ENCODE results near the gene RPL10A. TPM values are rescaled to one million over a fixed set of nuclear protein-coding genes. Genes with fewer than 3 reads are reported as not detected.

RPL10A gene
- polyA plus RNA-seq, 1 of the 3 experiments (the other 2 are of a cell fraction), result 3,548 TPM

DNA sequence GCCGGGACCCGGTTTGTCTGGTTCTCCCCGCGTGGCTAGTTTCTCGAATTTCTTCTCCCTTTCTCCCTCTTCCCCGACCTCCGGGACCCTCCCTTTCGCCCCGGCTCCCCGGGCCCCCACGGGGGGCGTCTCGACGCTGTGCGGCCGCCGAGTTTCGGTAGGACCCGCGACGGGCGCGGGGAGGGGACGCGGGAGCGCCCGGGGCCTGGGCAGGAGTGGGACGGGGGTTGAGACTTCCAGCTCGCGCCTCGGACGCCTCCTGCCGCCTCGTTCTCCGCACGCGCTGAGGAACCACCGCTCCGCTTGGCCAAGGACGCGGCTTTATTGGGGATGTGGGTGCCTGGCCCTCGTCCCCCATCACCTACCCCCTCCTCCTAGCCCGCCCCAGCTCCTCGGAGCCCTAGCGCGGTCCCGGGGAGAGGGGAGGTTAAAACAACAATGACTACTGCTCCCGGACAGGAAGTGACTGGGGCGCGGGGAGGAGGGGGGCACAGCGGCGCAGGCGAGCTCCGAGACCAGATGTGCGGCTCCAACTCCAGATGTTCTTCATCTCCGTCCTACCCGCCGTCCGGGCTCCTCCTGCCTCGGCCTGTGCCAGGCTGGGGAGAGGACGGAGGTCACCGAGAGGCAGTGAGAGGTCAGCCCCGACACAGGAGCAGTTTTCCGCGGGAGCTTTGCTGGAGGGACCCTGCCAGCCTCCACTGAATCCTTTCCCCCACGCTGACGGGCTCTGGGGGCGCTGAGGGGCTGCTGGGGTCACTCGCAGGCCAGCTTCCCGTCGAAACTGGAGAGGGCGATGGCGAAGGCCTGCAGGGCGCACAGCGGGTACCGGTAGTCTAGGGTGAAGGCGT, 29.6 kb downstream of the RPL10A start (continued):
- TF ChIP-seq, protein P1, sequence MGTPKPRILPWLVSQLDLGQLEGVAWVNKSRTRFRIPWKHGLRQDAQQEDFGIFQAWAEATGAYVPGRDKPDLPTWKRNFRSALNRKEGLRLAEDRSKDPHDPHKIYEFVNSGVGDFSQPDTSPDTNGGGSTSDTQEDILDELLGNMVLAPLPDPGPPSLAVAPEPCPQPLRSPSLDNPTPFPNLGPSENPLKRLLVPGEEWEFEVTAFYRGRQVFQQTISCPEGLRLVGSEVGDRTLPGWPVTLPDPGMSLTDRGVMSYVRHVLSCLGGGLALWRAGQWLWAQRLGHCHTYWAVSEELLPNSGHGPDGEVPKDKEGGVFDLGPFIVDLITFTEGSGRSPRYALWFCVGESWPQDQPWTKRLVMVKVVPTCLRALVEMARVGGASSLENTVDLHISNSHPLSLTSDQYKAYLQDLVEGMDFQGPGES (IDR thresholded peaks at IDR 0.05; ENCODE audit: low read depth, low read length), result no peak
- TF ChIP-seq MEF2A (IDR thresholded peaks at IDR 0.05; ENCODE audit: borderline replicate concordance, low read depth) (no peak), EP300 (IDR thresholded peaks at IDR 0.05; ENCODE audit: borderline replicate concordance in 1 of 2, low read depth in 1 of 2, low read length in 1 of 2) (no peak), SIN3A (IDR thresholded peaks at IDR 0.05; ENCODE audit: borderline replicate concordance, low read depth, low read length) (no peak), EZH2phosphoT487 (IDR thresholded peaks at IDR 0.05; ENCODE audit: borderline replicate concordance, low read depth) (no peak), GATA2 (CRISPR knock-in tag; IDR thresholded peaks at IDR 0.05) (no peak), YY1 (IDR thresholded peaks at IDR 0.05; ENCODE audit: low read depth) (no peak), RCOR1 (IDR thresholded peaks at IDR 0.05; ENCODE audit: low read length) (peak; percentile 32; the same call in 1 of the 2 replicates), GABPA (IDR thresholded peaks at IDR 0.05; ENCODE audit: low read depth) (no peak), CHD2 (IDR thresholded peaks at IDR 0.05; ENCODE audit: low read length, partially characterized antibody) (peak; percentile 14), RAD21 (IDR thresholded peaks at IDR 0.05; ENCODE audit: low read length) (no peak), TAF1 (IDR thresholded peaks at IDR 0.05; ENCODE audit: borderline replicate concordance, low read depth, low read length) (no peak), TCF12 (IDR thresholded peaks at IDR 0.05) (peak; percentile 46; the same call in 1 of the 2 replicates)
- TF ChIP-seq, protein P2, sequence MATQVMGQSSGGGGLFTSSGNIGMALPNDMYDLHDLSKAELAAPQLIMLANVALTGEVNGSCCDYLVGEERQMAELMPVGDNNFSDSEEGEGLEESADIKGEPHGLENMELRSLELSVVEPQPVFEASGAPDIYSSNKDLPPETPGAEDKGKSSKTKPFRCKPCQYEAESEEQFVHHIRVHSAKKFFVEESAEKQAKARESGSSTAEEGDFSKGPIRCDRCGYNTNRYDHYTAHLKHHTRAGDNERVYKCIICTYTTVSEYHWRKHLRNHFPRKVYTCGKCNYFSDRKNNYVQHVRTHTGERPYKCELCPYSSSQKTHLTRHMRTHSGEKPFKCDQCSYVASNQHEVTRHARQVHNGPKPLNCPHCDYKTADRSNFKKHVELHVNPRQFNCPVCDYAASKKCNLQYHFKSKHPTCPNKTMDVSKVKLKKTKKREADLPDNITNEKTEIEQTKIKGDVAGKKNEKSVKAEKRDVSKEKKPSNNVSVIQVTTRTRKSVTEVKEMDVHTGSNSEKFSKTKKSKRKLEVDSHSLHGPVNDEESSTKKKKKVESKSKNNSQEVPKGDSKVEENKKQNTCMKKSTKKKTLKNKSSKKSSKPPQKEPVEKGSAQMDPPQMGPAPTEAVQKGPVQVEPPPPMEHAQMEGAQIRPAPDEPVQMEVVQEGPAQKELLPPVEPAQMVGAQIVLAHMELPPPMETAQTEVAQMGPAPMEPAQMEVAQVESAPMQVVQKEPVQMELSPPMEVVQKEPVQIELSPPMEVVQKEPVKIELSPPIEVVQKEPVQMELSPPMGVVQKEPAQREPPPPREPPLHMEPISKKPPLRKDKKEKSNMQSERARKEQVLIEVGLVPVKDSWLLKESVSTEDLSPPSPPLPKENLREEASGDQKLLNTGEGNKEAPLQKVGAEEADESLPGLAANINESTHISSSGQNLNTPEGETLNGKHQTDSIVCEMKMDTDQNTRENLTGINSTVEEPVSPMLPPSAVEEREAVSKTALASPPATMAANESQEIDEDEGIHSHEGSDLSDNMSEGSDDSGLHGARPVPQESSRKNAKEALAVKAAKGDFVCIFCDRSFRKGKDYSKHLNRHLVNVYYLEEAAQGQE (IDR thresholded peaks at IDR 0.05; ENCODE audit: low read depth, low read length), result no peak
- TF ChIP-seq, protein P3, sequence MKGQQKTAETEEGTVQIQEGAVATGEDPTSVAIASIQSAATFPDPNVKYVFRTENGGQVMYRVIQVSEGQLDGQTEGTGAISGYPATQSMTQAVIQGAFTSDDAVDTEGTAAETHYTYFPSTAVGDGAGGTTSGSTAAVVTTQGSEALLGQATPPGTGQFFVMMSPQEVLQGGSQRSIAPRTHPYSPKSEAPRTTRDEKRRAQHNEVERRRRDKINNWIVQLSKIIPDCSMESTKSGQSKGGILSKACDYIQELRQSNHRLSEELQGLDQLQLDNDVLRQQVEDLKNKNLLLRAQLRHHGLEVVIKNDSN (IDR thresholded peaks at IDR 0.05; ENCODE audit: borderline replicate concordance, low read depth), result no peak
- TF ChIP-seq, protein P4, sequence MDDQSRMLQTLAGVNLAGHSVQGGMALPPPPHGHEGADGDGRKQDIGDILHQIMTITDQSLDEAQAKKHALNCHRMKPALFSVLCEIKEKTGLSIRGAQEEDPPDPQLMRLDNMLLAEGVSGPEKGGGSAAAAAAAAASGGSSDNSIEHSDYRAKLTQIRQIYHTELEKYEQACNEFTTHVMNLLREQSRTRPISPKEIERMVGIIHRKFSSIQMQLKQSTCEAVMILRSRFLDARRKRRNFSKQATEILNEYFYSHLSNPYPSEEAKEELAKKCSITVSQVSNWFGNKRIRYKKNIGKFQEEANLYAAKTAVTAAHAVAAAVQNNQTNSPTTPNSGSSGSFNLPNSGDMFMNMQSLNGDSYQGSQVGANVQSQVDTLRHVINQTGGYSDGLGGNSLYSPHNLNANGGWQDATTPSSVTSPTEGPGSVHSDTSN (IDR thresholded peaks at IDR 0.05), result no peak
- TF ChIP-seq, protein P5, sequence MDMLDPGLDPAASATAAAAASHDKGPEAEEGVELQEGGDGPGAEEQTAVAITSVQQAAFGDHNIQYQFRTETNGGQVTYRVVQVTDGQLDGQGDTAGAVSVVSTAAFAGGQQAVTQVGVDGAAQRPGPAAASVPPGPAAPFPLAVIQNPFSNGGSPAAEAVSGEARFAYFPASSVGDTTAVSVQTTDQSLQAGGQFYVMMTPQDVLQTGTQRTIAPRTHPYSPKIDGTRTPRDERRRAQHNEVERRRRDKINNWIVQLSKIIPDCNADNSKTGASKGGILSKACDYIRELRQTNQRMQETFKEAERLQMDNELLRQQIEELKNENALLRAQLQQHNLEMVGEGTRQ (IDR thresholded peaks at IDR 0.05; ENCODE audit: borderline replicate concordance, low read depth, low read length), result no peak

Data from SK-N-SH (cell line).